Kidney (tissue), 14 donors: Measurements from ENCODE around the gene KRT77. TPM values are rescaled to one million over a fixed set of nuclear protein-coding genes. Genes with fewer than 3 reads are reported as not detected.

Experiments used
- DNase-seq, 5 donors: peaks; one replicate each; pipeline ENCODE4 v3.0.0-alpha.2; 2013 to 2020
- FAIRE-seq: peaks from 2 replicates; lab custom pipeline; 2012; peaks lifted over from hg19 to GRCh38; lab: Jason Lieb, UNC
- H3K27ac ChIP-seq, 2 donors: one replicate each; pipeline ENCODE4 v1.7.0; 2013; ENCODE audit warnings: low read depth in 2 of 2, low read length in 2 of 2, inconsistent platforms in 1 of 2
- H3K27me3 ChIP-seq: one replicate; pipeline ENCODE4 v1.7.1; 2013; ENCODE audit warnings: low read length, inconsistent platforms; ENCODE audit not compliant: control insufficient read depth, insufficient read depth
- H3K36me3 ChIP-seq, 3 donors: one replicate each; pipeline versions ENCODE4 v1.7.0 to v1.7.1; 2013; ENCODE audit warnings: low read length in 3 of 3, control low read depth in 1 of 3, inconsistent platforms in 1 of 3; ENCODE audit not compliant: insufficient read depth in 3 of 3, control insufficient read depth in 2 of 3
- H3K4me1 ChIP-seq, 3 donors: one replicate each; pipeline versions ENCODE4 v1.7.0 to v1.7.1; 2013; ENCODE audit warnings: low read length in 3 of 3, inconsistent platforms in 1 of 3, low read depth in 1 of 3; ENCODE audit not compliant: control insufficient read depth in 2 of 3, insufficient read depth in 2 of 3
- H3K4me3 ChIP-seq, 3 donors: one replicate each; pipeline versions ENCODE4 v1.7.0 to v1.8.1; 2013; ENCODE audit warnings: low read length in 3 of 3, control low read depth in 1 of 3, inconsistent platforms in 1 of 3
- H3K9ac ChIP-seq, 3 donors: one replicate each; pipeline versions ENCODE4 v1.7.0 to v1.7.1; 2013; ENCODE audit warnings: low read length in 3 of 3, control low read depth in 1 of 3, inconsistent platforms in 1 of 3
- H3K9me3 ChIP-seq, 3 donors: one replicate each; pipeline versions ENCODE4 v1.7.0 to v1.7.1; 2013; ENCODE audit warnings: low read length in 3 of 3, control low read depth in 1 of 3, inconsistent platforms in 1 of 3; ENCODE audit not compliant: control insufficient read depth in 2 of 3, insufficient read depth in 1 of 3
- CTCF ChIP-seq: IDR thresholded peaks from 3 replicates; pipeline ENCODE4 v1.5.1; 2012; ENCODE audit warnings: mild to moderate bottlenecking, moderate library complexity, borderline replicate concordance; ENCODE audit not compliant: insufficient read depth; ENCODE audit errors: extremely low read depth
- intact Hi-C: fragments of 100-400 bp; cut with DNase I; formaldehyde crosslinking; loops from one replicate; pipeline ENCODE4 v1.11.1; 2022
- polyA plus RNA-seq: library from polyadenylated mRNA; stranded (reverse); fragments of 350-450 nt; fragmentation: Illumina TruSeq; extraction: RNeasy Lipid Tissue Mini Kit (QIAGEN cat#74804); gene quantifications from one replicate; pipeline ENCODE4 v1.2.3, GENCODE V29; 2014; ENCODE audit warnings: low read depth, low replicate concordance; ENCODE audit not compliant: insufficient read depth
- total RNA-seq: library from RNA; stranded (reverse); fragmentation: NEBNext Ultra II Directional; extraction: Animal tissue kit (Norgen Biotek cat#: 25700); gene quantifications from one replicate; pipeline ENCODE4 v1.2.1, GENCODE V29; 2021
- donor health status: control.
- donor health status: control.
- donor health status: control.
- donor health status: control.
- donor health status: control.
- donor health status: DM: yes; HTN: yes; CAD: no.
- donor health status: Normal renal cell carcinoma (clear cell type).

KRT77 gene
- total and polyA plus RNA-seq, 2 donors from 2014 or later, result not detected

- no peak overlapping the region for H3K4me3 ChIP-seq
- intact Hi-C loops, result no loop called here
Measured at GRCh38 chr12:52661668-52662067, 41.7 kb downstream of the KRT77 start.

GRCh38 chr12:52660934-52661499 lies 42.3 kb downstream of the KRT77 start:
- Histone ChIP-seq H3K9ac (no peak overlapping the region), H3K36me3 (no peaks in the 10 kb centered on the region), H3K9me3 (no peaks in the 10 kb centered on the region), H3K4me3 (no peak overlapping the region), H3K4me1 (no peaks in the 10 kb centered on the region), H3K27me3 (no peaks in the 10 kb centered on the region), H3K27ac (no peak overlapping the region)
- intact Hi-C loops, result no loop called here
- no peak for DNase-seq
- TF ChIP-seq CTCF, result no peak
- no peak for FAIRE-seq

More at GRCh38 chr12:52661668-52662067, 41.7 kb downstream of the KRT77 start:
- no peak overlapping the region for H3K9ac ChIP-seq
- H3K36me3 ChIP-seq, result no peaks in the 10 kb centered on the region
- no peaks in the 10 kb centered on the region for H3K9me3 ChIP-seq
- H3K27me3 ChIP-seq, result no peaks in the 10 kb centered on the region
- no peak overlapping the region for H3K27ac ChIP-seq
- H3K4me1 ChIP-seq, result no peaks in the 10 kb centered on the region
- FAIRE-seq, result no peak
- no peak for TF ChIP-seq CTCF
- no peak for DNase-seq

GRCh38 chr12:52659951-52660350 lies 43.4 kb downstream of the KRT77 start:
- H3K4me3 ChIP-seq, result no peak overlapping the region
- no peak for FAIRE-seq

More at GRCh38 chr12:52659951-52660350, 43.4 kb downstream of the KRT77 start:
- intact Hi-C loops, result no loop called here
- no peak for TF ChIP-seq CTCF
- H3K36me3 ChIP-seq, result no peaks in the 10 kb centered on the region
- H3K27me3 ChIP-seq, result no peaks in the 10 kb centered on the region
- H3K27ac ChIP-seq, result no peak overlapping the region
- no peaks in the 10 kb centered on the region for H3K4me1 ChIP-seq
- DNase-seq, result no peak
- H3K9ac ChIP-seq, result no peak overlapping the region
- no peaks in the 10 kb centered on the region for H3K9me3 ChIP-seq
